Measurements from ENCODE around the gene PCDH9.
A peak's percentile ranks its signal among the peaks of the same experiment; 100 is the strongest.

PCDH9 gene

DNA sequence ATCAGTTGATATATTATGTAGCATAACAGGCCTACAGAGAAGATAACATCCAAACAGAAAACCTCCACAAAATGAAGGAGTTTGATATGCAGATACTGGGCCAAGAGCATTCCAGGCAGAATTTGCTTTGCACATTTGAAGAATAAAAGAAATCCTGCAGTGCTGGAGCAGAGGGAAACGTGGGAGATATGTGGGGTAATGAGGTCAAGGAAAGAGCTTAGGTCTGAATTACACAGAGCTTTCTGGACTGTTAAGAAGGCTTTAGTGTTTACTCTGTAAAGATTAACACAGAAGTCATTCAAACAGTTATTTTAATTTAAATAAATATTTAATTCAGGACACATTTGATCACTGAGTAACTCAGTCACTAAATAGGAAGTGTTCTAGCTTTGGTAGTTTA, 692.7 kb downstream of the PCDH9 start:
- no peaks in the 10 kb centered on the region for H3K9me2 ChIP-seq (ENCODE audit: low read depth, low read length)
- no peak for TF ChIP-seq EZH2 (IDR thresholded peaks at IDR 0.05; ENCODE audit: borderline replicate concordance, low read length)
- TF ChIP-seq, protein P1, sequence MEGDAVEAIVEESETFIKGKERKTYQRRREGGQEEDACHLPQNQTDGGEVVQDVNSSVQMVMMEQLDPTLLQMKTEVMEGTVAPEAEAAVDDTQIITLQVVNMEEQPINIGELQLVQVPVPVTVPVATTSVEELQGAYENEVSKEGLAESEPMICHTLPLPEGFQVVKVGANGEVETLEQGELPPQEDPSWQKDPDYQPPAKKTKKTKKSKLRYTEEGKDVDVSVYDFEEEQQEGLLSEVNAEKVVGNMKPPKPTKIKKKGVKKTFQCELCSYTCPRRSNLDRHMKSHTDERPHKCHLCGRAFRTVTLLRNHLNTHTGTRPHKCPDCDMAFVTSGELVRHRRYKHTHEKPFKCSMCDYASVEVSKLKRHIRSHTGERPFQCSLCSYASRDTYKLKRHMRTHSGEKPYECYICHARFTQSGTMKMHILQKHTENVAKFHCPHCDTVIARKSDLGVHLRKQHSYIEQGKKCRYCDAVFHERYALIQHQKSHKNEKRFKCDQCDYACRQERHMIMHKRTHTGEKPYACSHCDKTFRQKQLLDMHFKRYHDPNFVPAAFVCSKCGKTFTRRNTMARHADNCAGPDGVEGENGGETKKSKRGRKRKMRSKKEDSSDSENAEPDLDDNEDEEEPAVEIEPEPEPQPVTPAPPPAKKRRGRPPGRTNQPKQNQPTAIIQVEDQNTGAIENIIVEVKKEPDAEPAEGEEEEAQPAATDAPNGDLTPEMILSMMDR (IDR thresholded peaks at IDR 0.05; ENCODE audit: low read length) = no peak
- H4K20me1 ChIP-seq (ENCODE audit: insufficient read depth, low read length) = no peaks in the 10 kb centered on the region
- H3K27ac ChIP-seq (ENCODE audit: low read depth, low read length, poor library complexity, severe bottlenecking) = no peak overlapping the region
- peaks cover 5% of the 10 kb centered on the region; the same call in 1 of the 2 replicates for H3K9me3 ChIP-seq (ENCODE audit: low read length)
- H3K79me2 ChIP-seq (ENCODE audit: insufficient read depth, low read length) = no peaks in the 10 kb centered on the region
- H2AFZ ChIP-seq (ENCODE audit: low read length) = no peak overlapping the region
- no peak overlapping the region for H3K4me3 ChIP-seq (ENCODE audit: low read depth, low read length, poor library complexity, severe bottlenecking)
- H3F3A ChIP-seq (ENCODE audit: insufficient read depth, low read length) = no peaks in the 10 kb centered on the region
- no peak overlapping the region for H3K4me2 ChIP-seq (ENCODE audit: low read length)
- peaks cover 11% of the 10 kb centered on the region for H3K4me1 ChIP-seq (ENCODE audit: insufficient read depth, low read length, severe bottlenecking)
- H3K9ac ChIP-seq (ENCODE audit: low read length) = no peak overlapping the region
- H3K27me3 ChIP-seq (ENCODE audit: insufficient read depth, low read length) = no peaks in the 10 kb centered on the region
- H3K36me3 ChIP-seq (ENCODE audit: insufficient read depth, low read length) = no peaks in the 10 kb centered on the region; the same call in 1 of the 2 replicates

DNA sequence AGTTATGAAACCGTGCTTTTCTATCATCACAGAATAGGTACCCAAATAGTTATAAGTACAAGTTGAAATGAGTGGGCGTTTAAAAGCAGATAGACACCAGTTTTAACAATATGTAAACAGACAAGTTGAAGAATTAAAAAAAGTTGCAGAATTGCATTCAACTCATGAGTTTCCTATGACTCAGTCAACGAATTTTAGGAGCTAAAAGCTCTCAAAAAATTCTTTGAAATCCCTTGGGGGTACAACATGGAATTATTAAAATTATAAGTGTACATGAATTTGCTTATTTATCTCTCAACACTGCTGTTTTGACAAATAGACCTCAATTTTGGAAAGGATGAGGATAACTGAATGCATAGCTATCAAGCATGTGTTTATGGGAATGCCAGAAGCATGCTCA, 693.4 kb downstream of the PCDH9 start:
- TF ChIP-seq, protein P1 (IDR thresholded peaks at IDR 0.05; ENCODE audit: low read length) = no peak
- TF ChIP-seq EZH2 (IDR thresholded peaks at IDR 0.05; ENCODE audit: borderline replicate concordance, low read length) = no peak
- no peak overlapping the region for H3K4me2 ChIP-seq (ENCODE audit: low read length)
- H3K36me3 ChIP-seq (ENCODE audit: insufficient read depth, low read length) = no peaks in the 10 kb centered on the region; the same call in 1 of the 2 replicates

DNA sequence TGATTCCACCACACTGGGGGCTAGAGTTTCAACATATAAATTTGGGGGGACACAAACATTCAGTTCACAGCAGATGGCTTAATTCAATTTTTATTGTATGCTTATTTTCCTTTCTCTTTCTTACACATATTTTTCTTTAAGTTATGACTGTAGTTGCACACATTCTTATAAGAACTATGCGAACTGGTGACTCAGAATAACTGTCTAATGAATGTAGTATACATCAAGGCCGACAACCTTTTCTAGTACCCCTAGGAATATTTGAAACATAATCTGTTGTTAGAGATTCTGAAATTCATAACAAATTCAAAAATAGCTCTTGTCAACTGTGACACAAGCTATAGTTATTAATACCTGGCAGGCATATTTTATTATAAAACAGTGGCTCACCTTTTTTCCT, 695.6 kb downstream of the PCDH9 start:
- Histone ChIP-seq H4K20me1 (ENCODE audit: insufficient read depth, low read length) (no peaks in the 10 kb centered on the region), H3F3A (ENCODE audit: insufficient read depth, low read length) (no peaks in the 10 kb centered on the region), H3K27ac (ENCODE audit: low read depth, low read length, poor library complexity, severe bottlenecking) (no peak overlapping the region), H3K27me3 (ENCODE audit: insufficient read depth, low read length) (no peaks in the 10 kb centered on the region), H3K4me3 (ENCODE audit: low read depth, low read length, poor library complexity, severe bottlenecking) (no peak overlapping the region), H3K79me2 (ENCODE audit: insufficient read depth, low read length) (no peaks in the 10 kb centered on the region), H3K4me1 (ENCODE audit: insufficient read depth, low read length, severe bottlenecking) (peaks cover 22% of the 10 kb centered on the region), H3K4me2 (ENCODE audit: low read length) (no peak overlapping the region), H3K9ac (ENCODE audit: low read length) (no peak overlapping the region), H3K9me2 (ENCODE audit: low read depth, low read length) (no peaks in the 10 kb centered on the region), H3K36me3 (ENCODE audit: insufficient read depth, low read length) (no peaks in the 10 kb centered on the region; the same call in 1 of the 2 replicates), H2AFZ (ENCODE audit: low read length) (peak overlapping the region; percentile 26; the same call in 1 of the 2 replicates), H3K9me3 (ENCODE audit: low read length) (peaks cover 5% of the 10 kb centered on the region; the same call in 1 of the 2 replicates)
- TF ChIP-seq EZH2 (IDR thresholded peaks at IDR 0.05; ENCODE audit: borderline replicate concordance, low read length) = no peak
- TF ChIP-seq, protein P1 (IDR thresholded peaks at IDR 0.05; ENCODE audit: low read length) = no peak

More for the DNA sequence above, 693.4 kb downstream of the PCDH9 start:
- Histone ChIP-seq H3K9ac (ENCODE audit: low read length) (no peak overlapping the region), H4K20me1 (ENCODE audit: insufficient read depth, low read length) (no peaks in the 10 kb centered on the region), H3K79me2 (ENCODE audit: insufficient read depth, low read length) (no peaks in the 10 kb centered on the region), H3K27ac (ENCODE audit: low read depth, low read length, poor library complexity, severe bottlenecking) (no peak overlapping the region), H2AFZ (ENCODE audit: low read length) (no peak overlapping the region), H3K9me2 (ENCODE audit: low read depth, low read length) (no peaks in the 10 kb centered on the region), H3K4me1 (ENCODE audit: insufficient read depth, low read length, severe bottlenecking) (peaks cover 12% of the 10 kb centered on the region), H3K27me3 (ENCODE audit: insufficient read depth, low read length) (no peaks in the 10 kb centered on the region), H3K9me3 (ENCODE audit: low read length) (peaks cover 5% of the 10 kb centered on the region; the same call in 1 of the 2 replicates), H3K4me3 (ENCODE audit: low read depth, low read length, poor library complexity, severe bottlenecking) (no peak overlapping the region), H3F3A (ENCODE audit: insufficient read depth, low read length) (no peaks in the 10 kb centered on the region)

All from OCI-LY1 (cell line).